Measurements from ENCODE around the gene NLRP6. TPM values are rescaled to one million over a fixed set of nuclear protein-coding genes. Genes with fewer than 3 reads are reported as not detected.

Gene NLRP6
- total and polyA plus RNA-seq, 7 donors = 0.33 to 3.3 (median 2.1) TPM; not detected in 3

DNA sequence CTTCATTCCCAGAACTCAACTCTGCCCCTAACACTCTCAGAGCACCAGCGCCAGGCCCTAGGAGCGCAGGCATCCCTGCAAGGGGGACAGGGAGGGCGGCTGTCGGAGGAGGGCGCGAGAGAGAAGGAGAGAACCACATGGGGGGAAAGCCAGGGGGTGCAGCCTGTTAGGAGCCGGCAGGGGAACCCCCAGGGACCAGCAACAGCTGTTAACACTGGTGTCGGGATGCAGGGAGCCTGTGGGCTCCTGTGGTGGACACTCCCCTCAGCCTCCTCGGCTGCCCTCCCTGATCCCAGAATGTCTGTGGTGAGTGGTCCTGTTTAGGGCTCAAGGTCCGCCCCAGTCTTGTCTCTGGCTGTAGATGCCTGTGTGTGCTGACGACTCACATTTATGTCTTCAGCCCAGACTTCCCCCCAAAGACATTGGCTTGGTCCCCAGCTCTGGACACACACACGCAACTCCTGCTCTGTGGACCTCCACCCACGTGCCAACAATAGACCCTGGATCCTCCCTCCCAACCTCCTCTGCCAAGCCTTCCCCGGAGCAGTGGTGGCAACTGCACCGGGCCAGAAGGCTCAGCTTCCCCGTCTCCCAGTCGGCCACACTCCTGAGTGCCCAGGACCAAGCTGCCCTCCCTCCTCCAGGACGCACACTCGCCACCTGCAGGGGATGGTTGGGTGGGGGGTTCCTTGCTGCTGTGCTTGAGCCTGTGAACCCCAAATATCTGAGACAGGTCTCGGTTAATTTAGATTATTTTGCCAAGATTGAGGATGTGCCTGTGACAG lies 21.9 kb downstream of the NLRP6 start:
- intact Hi-C loops (cut with DNase I) = loop anchor here (5.0 to 10.0 kb wide), 2 partner anchors 48 to 205 kb away; partner anchors contain the start of gene RNH1
- WGBS, 2 donors = 32 to 42% methylated on average over 20 of the region's 20 CpGs
- DNase-seq = peak; percentile 65

DNA sequence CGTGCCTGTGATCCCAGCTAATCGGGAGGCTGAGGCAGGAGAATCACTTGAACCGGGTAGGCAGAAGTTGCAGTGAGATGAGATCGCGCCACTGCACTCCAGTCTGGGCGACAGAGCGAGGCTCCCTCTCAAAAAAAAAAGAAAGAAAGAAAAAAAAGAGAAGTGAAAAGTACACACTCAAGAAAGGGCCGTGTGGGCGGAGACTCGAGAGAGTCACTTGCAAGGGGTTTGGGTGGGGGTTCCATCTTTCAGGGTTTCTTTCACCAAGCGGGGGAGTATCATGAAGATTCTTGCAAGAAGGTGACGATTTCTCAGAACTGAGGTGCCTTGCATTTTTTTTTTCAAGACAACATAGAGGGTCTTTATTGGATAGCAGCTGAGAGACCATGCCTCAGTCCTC lies 25.2 kb downstream of the NLRP6 start:
- Histone ChIP-seq H3K9me3 (no peaks in the 10 kb centered on the region), H3K4me1 (peaks cover 0 to 34% (median 6%) of the 10 kb centered on the region in 4 donors), H3K4me3 (no peak overlapping the region), H3K36me3 (no peaks in the 10 kb centered on the region), H3K27ac (no peak overlapping the region), H3K27me3 (peaks cover 18 to 30% (median 22%) of the 10 kb centered on the region in 3 donors)
- no peak for TF ChIP-seq POLR2AphosphoS5 (IDR thresholded peaks at IDR 0.05)
- TF ChIP-seq, protein P1, sequence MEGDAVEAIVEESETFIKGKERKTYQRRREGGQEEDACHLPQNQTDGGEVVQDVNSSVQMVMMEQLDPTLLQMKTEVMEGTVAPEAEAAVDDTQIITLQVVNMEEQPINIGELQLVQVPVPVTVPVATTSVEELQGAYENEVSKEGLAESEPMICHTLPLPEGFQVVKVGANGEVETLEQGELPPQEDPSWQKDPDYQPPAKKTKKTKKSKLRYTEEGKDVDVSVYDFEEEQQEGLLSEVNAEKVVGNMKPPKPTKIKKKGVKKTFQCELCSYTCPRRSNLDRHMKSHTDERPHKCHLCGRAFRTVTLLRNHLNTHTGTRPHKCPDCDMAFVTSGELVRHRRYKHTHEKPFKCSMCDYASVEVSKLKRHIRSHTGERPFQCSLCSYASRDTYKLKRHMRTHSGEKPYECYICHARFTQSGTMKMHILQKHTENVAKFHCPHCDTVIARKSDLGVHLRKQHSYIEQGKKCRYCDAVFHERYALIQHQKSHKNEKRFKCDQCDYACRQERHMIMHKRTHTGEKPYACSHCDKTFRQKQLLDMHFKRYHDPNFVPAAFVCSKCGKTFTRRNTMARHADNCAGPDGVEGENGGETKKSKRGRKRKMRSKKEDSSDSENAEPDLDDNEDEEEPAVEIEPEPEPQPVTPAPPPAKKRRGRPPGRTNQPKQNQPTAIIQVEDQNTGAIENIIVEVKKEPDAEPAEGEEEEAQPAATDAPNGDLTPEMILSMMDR (IDR thresholded peaks at IDR 0.05) = no peak
- TF ChIP-seq POLR2A (IDR thresholded peaks at IDR 0.05) = no peak
- TF ChIP-seq EP300 (IDR thresholded peaks at IDR 0.05) = no peak
- no peak for DNase-seq
- 65 to 83% methylated on average over 12 of the region's 12 CpGs for WGBS, 2 donors
- intact Hi-C loops (cut with DNase I) = loop anchor here (5.0 to 10.0 kb wide), 2 partner anchors 51 to 201 kb away; partner anchors contain the start of gene RNH1

More for the DNA sequence above, 21.9 kb downstream of the NLRP6 start:
- TF ChIP-seq, protein P1 (IDR thresholded peaks at IDR 0.05) = no peak
- TF ChIP-seq EP300 (IDR thresholded peaks at IDR 0.05) (no peak), POLR2AphosphoS5 (IDR thresholded peaks at IDR 0.05) (no peak), POLR2A (IDR thresholded peaks at IDR 0.05) (no peak)
- Histone ChIP-seq H3K9me3 (no peaks in the 10 kb centered on the region), H3K4me1 (peaks cover 0 to 6% (median 2%) of the 10 kb centered on the region in 4 donors), H3K27ac (no peak overlapping the region), H3K36me3 (no peaks in the 10 kb centered on the region), H3K27me3 (peaks cover 22 to 58% (median 28%) of the 10 kb centered on the region in 3 donors), H3K4me3 (no peak overlapping the region)

DNA sequence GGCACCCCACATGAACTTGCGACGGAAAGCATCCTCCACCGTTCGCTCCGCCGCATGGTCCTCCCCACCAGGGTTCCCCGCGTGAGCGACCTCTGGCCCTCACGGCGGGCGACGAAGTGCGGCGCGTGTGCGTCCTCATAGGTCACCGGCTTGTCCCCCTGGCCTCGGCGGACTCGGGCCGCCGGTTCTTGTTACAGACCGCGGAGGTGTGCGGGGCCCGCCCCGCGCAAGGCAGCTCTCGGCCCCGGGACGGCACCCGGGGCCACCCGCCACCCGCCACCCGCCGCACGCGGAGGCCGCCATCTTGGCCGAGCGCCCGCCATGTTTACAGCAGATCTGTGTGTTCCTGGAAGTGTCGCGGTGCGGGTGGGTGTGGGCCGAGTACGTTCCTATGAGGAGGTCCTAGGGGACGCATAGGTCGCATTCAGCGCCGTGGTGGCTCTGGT lies 25.9 kb downstream of the NLRP6 start:
- DNase-seq = no peak
- intact Hi-C loops (cut with DNase I) = loop anchor here (2.0 to 10.0 kb wide), 3 partner anchors 52 to 201 kb away; partner anchors contain the start of gene RNH1

DNA sequence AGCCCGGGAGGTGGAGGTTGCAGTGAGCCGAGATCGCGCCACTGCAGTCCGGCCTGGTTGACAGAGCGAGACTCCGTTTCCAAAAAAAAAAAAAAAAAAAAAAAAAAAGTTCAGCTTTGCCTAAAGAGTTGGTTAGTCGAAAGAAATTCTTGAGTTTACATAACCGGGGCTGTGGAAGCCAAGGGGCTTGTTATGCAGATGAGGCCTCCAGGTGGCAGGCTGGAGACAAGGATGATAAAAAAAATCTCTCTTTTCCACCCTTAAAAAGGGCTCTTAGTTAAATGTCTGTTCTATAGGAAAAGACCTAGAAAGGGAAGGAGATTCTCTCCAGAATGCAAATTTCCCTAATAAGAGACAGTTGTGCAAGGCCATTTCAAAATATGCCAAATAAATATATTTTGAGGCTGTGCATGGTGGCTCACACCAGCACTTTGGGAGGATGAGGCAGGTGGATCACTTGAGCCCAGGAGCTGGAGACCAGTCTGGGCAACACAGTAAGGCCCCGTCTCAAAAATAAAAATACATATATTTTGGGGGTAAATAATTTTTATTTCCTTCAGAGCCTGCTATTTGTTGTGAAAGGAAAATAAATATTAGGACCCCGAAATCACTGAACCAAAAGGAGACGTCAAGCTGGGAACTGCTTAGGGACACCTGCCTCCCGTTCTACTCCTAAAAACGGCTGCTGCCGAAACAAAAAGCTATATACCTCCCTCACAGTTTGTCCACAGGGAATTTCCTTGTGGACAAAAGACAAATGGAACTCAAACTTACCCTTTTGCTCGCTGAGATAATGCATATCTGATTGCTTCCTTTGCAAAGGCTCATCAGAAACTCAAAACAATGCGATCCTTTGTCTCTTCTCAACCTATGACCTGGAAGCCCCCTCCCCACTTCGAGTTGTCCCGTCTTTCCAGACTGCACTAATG lies 27.0 kb downstream of the NLRP6 start:
- TF ChIP-seq POLR2A (IDR thresholded peaks at IDR 0.05) (no peak), EP300 (IDR thresholded peaks at IDR 0.05) (no peak), POLR2AphosphoS5 (IDR thresholded peaks at IDR 0.05) (peak in 2 of 4 donors; percentile 13 to 30)
- TF ChIP-seq, protein P1 (IDR thresholded peaks at IDR 0.05) = peak; percentile 64 to 80 (median 74)
- no peaks in the 10 kb centered on the region for H3K36me3 ChIP-seq
- peak overlapping the region in 3 of 4 donors; percentile 14 to 86 (median 19) for H3K27ac ChIP-seq
- no peaks in the 10 kb centered on the region for H3K9me3 ChIP-seq
- no peak overlapping the region for H3K4me3 ChIP-seq
- intact Hi-C loops (cut with DNase I) = loop anchor here (2.0 to 10.0 kb wide), 6 partner anchors 53 to 200 kb away; partner anchors contain the start of genes BET1L, PSMD13, RIC8A and RNH1
- DNase-seq = peak; percentile 90
- peaks cover 0 to 44% (median 15%) of the 10 kb centered on the region in 4 donors for H3K4me1 ChIP-seq
- WGBS, 2 donors = 35 to 43% methylated on average over 19 of the region's 19 CpGs
- peaks cover under 1 to 12% (median 3%) of the 10 kb centered on the region in 3 donors for H3K27me3 ChIP-seq

More for the DNA sequence above, 25.9 kb downstream of the NLRP6 start:
- 87 to 90% methylated on average over 52 of the region's 52 CpGs for WGBS, 2 donors
- H3K4me1 ChIP-seq = peaks cover 0 to 34% (median 7%) of the 10 kb centered on the region in 4 donors
- H3K27me3 ChIP-seq = peaks cover 11 to 22% (median 14%) of the 10 kb centered on the region in 3 donors
- H3K4me3 ChIP-seq = no peak overlapping the region
- H3K27ac ChIP-seq = no peak overlapping the region
- TF ChIP-seq EP300 (IDR thresholded peaks at IDR 0.05) = no peak
- TF ChIP-seq, protein P1 (IDR thresholded peaks at IDR 0.05) = no peak
- TF ChIP-seq POLR2AphosphoS5 (IDR thresholded peaks at IDR 0.05) = no peak
- no peak for TF ChIP-seq POLR2A (IDR thresholded peaks at IDR 0.05)
- no peaks in the 10 kb centered on the region for H3K9me3 ChIP-seq
- no peaks in the 10 kb centered on the region for H3K36me3 ChIP-seq
